ENCODE data around the gene POLQ.
"Not testable (repeated sequence)": the region's sequence is repeated elsewhere in the genome, so short reads cannot be mapped to it uniquely, and the experiment has no call there.

DNA sequence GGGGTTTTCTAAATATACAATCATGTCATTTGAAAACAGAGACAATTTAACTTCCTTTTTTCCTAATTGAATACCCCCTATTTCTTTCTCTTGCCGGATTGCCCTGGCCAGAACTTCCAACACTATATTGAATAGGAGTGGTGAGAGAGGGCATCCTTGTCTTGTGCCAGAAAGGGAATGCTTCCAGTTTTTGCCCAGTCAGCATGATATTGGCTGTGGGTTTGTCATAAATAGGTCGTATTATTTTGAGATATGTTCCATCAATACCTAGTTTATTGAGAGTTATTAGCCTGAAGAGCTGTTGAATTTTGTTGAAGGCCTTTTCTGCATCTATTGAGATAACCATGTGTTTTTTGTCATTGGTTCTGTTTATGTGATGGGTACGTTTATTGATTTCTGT, 157.5 kb downstream of the POLQ start:
- not testable (repeated sequence) for TF ChIP-seq EZH2 (IDR thresholded peaks at IDR 0.05); CTCF (IDR thresholded peaks at IDR 0.05 in 2 of 3, conservative IDR thresholded peaks at IDR 0.05 in 1 of 3; ENCODE audit: borderline replicate concordance in 1 of 3, insufficient read depth in 1 of 3, low read depth in 2 of 3, low read length in 2 of 3); POLR2AphosphoS5 (IDR thresholded peaks at IDR 0.05; ENCODE audit: low read depth, low read length); ZNF274 (IDR thresholded peaks at IDR 0.05; ENCODE audit: low read depth, low read length); TCF7L2 (IDR thresholded peaks at IDR 0.05; ENCODE audit: borderline replicate concordance, extremely low read depth, insufficient read depth, insufficient read length); JUND (IDR thresholded peaks at IDR 0.05); EZH2phosphoT487 (IDR thresholded peaks at IDR 0.05; ENCODE audit: borderline replicate concordance); SIN3A (IDR thresholded peaks at IDR 0.05; ENCODE audit: low read depth); MAX (IDR thresholded peaks at IDR 0.05)
- TF ChIP-seq, protein P1, sequence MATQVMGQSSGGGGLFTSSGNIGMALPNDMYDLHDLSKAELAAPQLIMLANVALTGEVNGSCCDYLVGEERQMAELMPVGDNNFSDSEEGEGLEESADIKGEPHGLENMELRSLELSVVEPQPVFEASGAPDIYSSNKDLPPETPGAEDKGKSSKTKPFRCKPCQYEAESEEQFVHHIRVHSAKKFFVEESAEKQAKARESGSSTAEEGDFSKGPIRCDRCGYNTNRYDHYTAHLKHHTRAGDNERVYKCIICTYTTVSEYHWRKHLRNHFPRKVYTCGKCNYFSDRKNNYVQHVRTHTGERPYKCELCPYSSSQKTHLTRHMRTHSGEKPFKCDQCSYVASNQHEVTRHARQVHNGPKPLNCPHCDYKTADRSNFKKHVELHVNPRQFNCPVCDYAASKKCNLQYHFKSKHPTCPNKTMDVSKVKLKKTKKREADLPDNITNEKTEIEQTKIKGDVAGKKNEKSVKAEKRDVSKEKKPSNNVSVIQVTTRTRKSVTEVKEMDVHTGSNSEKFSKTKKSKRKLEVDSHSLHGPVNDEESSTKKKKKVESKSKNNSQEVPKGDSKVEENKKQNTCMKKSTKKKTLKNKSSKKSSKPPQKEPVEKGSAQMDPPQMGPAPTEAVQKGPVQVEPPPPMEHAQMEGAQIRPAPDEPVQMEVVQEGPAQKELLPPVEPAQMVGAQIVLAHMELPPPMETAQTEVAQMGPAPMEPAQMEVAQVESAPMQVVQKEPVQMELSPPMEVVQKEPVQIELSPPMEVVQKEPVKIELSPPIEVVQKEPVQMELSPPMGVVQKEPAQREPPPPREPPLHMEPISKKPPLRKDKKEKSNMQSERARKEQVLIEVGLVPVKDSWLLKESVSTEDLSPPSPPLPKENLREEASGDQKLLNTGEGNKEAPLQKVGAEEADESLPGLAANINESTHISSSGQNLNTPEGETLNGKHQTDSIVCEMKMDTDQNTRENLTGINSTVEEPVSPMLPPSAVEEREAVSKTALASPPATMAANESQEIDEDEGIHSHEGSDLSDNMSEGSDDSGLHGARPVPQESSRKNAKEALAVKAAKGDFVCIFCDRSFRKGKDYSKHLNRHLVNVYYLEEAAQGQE (IDR thresholded peaks at IDR 0.05; ENCODE audit: low read depth) = not testable (repeated sequence)
